H1 (cell line): ENCODE data around the gene SOHLH2. TPM values are rescaled to one million over a fixed set of nuclear protein-coding genes. Genes with fewer than 3 reads are reported as not detected.

Source experiments
- CTCF ChIA-PET: fragments of 300-600 bp; sonication (Branson Sonifier 250); formaldehyde crosslinking; loops from one replicate; lab custom pipeline; 2021; ENCODE audit not compliant: partially characterized antibody; lab: Charles Lee
- POLR2A ChIA-PET: fragments of 300-600 bp; sonication (Branson Sonifier 250); formaldehyde crosslinking; loops from one replicate; lab custom pipeline; 2021; ENCODE audit warnings: inconsistent platforms; ENCODE audit not compliant: partially characterized antibody; lab: Charles Lee
- DNase-seq, 2 experiments: peaks; one replicate each; pipeline versions ENCODE4 v3.0.0 to v3.0.0-alpha.2; 2010 to 2022; ENCODE audit warnings: low spot score in 2 of 2, low read depth in 1 of 2, mixed read lengths in 1 of 2
- FAIRE-seq: peaks from 2 replicates; lab custom pipeline; 2011; peaks lifted over from hg19 to GRCh38; lab: Jason Lieb, UNC
- H2AFZ ChIP-seq: 2 replicates; pipeline ENCODE4 v1.8.1; 2012; ENCODE audit warnings: low read length, inconsistent platforms
- H2AK5ac ChIP-seq: 2 replicates; pipeline ENCODE4 v1.6.1; 2013; ENCODE audit warnings: low read depth, low read length
- H2BK120ac ChIP-seq: replicated peaks from 2 replicates; pipeline ENCODE3; 2013; ENCODE audit warnings: low read depth, low read length, inconsistent platforms
- H2BK12ac ChIP-seq: 2 replicates; pipeline ENCODE4 v1.6.1; 2013; ENCODE audit warnings: low read depth, low read length
- H2BK15ac ChIP-seq: 2 replicates; pipeline ENCODE4 v1.6.1; 2013; ENCODE audit warnings: low read length
- H2BK20ac ChIP-seq: 2 replicates; pipeline ENCODE4 v1.6.1; 2013; ENCODE audit warnings: low read length
- H2BK5ac ChIP-seq: 2 replicates; pipeline ENCODE4 v1.6.1; 2013; ENCODE audit warnings: low read depth, low read length
- H3K14ac ChIP-seq: 2 replicates; pipeline ENCODE4 v1.6.1; 2013; ENCODE audit warnings: inconsistent platforms; ENCODE audit not compliant: insufficient read length
- H3K18ac ChIP-seq: 2 replicates; pipeline ENCODE4 v1.6.1; 2013; ENCODE audit warnings: low read length; ENCODE audit errors: extremely low read depth
- H3K23ac ChIP-seq: 2 replicates; pipeline ENCODE4 v1.6.1; 2013; ENCODE audit warnings: inconsistent platforms; ENCODE audit not compliant: insufficient read length
- H3K23me2 ChIP-seq: 2 replicates; pipeline ENCODE4 v1.6.1; 2013; ENCODE audit warnings: low read depth, low read length
- H3K27ac ChIP-seq: 2 replicates; pipeline ENCODE4 v1.6.1; 2011; ENCODE audit warnings: low read depth, low read length, inconsistent platforms
- H3K27me3 ChIP-seq, 4 experiments: replicated peaks in 1 of 4; 1 replicate in 1 of 4; 2 replicates in 3 of 4; pipeline versions ENCODE4 v1.6.1 to v1.8.1; 2011 to 2013; ENCODE audit warnings: low read length in 3 of 4, mild to moderate bottlenecking in 3 of 4, inconsistent platforms in 2 of 4, mixed read lengths in 2 of 4, moderate library complexity in 1 of 4; ENCODE audit not compliant: control insufficient read depth in 3 of 4, insufficient read depth in 3 of 4; ENCODE audit errors: extremely low read depth in 1 of 4
- H3K36me3 ChIP-seq, 4 experiments: 2 replicates each; pipeline versions ENCODE4 v1.6.1 to v1.8.1; 2011 to 2013; ENCODE audit warnings: mild to moderate bottlenecking in 4 of 4, low read length in 3 of 4, moderate library complexity in 2 of 4, control low read depth in 1 of 4, inconsistent platforms in 1 of 4; ENCODE audit not compliant: insufficient read depth in 4 of 4, control insufficient read depth in 2 of 4
- H3K4ac ChIP-seq: replicated peaks from 2 replicates; pipeline ENCODE3; 2013; ENCODE audit warnings: low read length, low read depth, mixed read lengths, inconsistent platforms; ENCODE audit not compliant: insufficient read length
- H3K4me1 ChIP-seq, 4 experiments: replicated peaks in 1 of 4; 1 replicate in 1 of 4; 2 replicates in 3 of 4; pipeline versions ENCODE4 v1.6.1 to v1.8.1; 2011 to 2013; ENCODE audit warnings: low read length in 3 of 4, inconsistent platforms in 2 of 4, mixed read lengths in 1 of 4; ENCODE audit not compliant: insufficient read depth in 4 of 4, control insufficient read depth in 3 of 4
- H3K4me2 ChIP-seq, 2 experiments: 2 replicates each; pipeline versions ENCODE4 v1.6.1 to v1.8.1; 2011 to 2013; ENCODE audit warnings: low read depth in 2 of 2, low read length in 2 of 2, control low read depth in 1 of 2, inconsistent platforms in 1 of 2, mild to moderate bottlenecking in 1 of 2; ENCODE audit not compliant: insufficient read depth in 1 of 2
- H3K4me3 ChIP-seq, 4 experiments: fragments of 200-600, 300-600 bp in 1 of 4; sonication (generic), shearing (Covaris generic), sonication (Bioruptor Twin) in 1 of 4; 2 replicates each; pipeline versions ENCODE4 v1.5.1 to v1.8.1; 2011 to 2016; ENCODE audit warnings: low read length in 4 of 4, low read depth in 3 of 4, control low read depth in 2 of 4, inconsistent platforms in 2 of 4, mild to moderate bottlenecking in 2 of 4, mixed read lengths in 1 of 4, moderate library complexity in 1 of 4; ENCODE audit not compliant: insufficient read depth in 2 of 4; ENCODE audit errors: extremely low read depth in 1 of 4
- H3K56ac ChIP-seq: replicated peaks from 2 replicates; pipeline ENCODE3; 2013; ENCODE audit warnings: low read depth, mild to moderate bottlenecking, mixed read lengths, low read length, inconsistent platforms; ENCODE audit not compliant: insufficient read length
- H3K79me1 ChIP-seq: 2 replicates; pipeline ENCODE4 v1.6.1; 2013; ENCODE audit warnings: low read depth, low read length, control low read depth
- H3K79me2 ChIP-seq, 2 experiments: 2 replicates each; pipeline versions ENCODE4 v1.6.1 to v1.8.1; 2012 to 2013; ENCODE audit warnings: low read length in 2 of 2, mild to moderate bottlenecking in 2 of 2, inconsistent platforms in 1 of 2; ENCODE audit not compliant: insufficient read depth in 2 of 2, control insufficient read depth in 1 of 2
- H3K9ac ChIP-seq, 4 experiments: replicated peaks in 1 of 4; 1 replicate in 1 of 4; 2 replicates in 3 of 4; pipeline versions ENCODE4 v1.6.1 to v1.8.1; 2011 to 2013; ENCODE audit warnings: low read depth in 3 of 4, low read length in 3 of 4, control low read depth in 2 of 4, mild to moderate bottlenecking in 2 of 4, moderate library complexity in 2 of 4, inconsistent platforms in 1 of 4; ENCODE audit errors: extremely low read depth in 1 of 4
- H3K9me3 ChIP-seq, 2 experiments: 2 replicates each; pipeline versions ENCODE4 v1.6.1 to v1.8.1; 2012 to 2013; ENCODE audit warnings: mild to moderate bottlenecking in 2 of 2, moderate library complexity in 2 of 2, control low read depth in 1 of 2, inconsistent platforms in 1 of 2, low read depth in 1 of 2, low read length in 1 of 2, mixed read lengths in 1 of 2; ENCODE audit not compliant: insufficient read depth in 2 of 2
- H4K20me1 ChIP-seq, 2 experiments: replicated peaks in 1 of 2; 2 replicates each; pipeline versions ENCODE3 to v1.8.1; 2011 to 2013; ENCODE audit warnings: inconsistent platforms in 2 of 2, low read length in 2 of 2, mild to moderate bottlenecking in 1 of 2; ENCODE audit not compliant: insufficient read depth in 2 of 2, control insufficient read depth in 1 of 2
- H4K5ac ChIP-seq: 2 replicates; pipeline ENCODE4 v1.6.1; 2013; ENCODE audit warnings: low read length, low read depth, mixed read lengths, inconsistent platforms; ENCODE audit not compliant: insufficient read length
- H4K8ac ChIP-seq: 2 replicates; pipeline ENCODE4 v1.8.0; 2013; ENCODE audit warnings: mild to moderate bottlenecking, moderate library complexity, low read length, inconsistent platforms; ENCODE audit not compliant: insufficient read depth; ENCODE audit errors: extremely low read depth
- H4K91ac ChIP-seq: replicated peaks from 2 replicates; pipeline ENCODE3; 2013; ENCODE audit warnings: low read length, mixed read lengths, inconsistent platforms; ENCODE audit not compliant: insufficient read length
- BRCA1 ChIP-seq: IDR thresholded peaks from 2 replicates; pipeline ENCODE4 v1.6.1; 2012; ENCODE audit warnings: low read depth, low read length, improper control_type of control experiment
- CBX8 ChIP-seq: fragments of 300-800, 300-1000 bp; sonication (generic); IDR thresholded peaks from 2 replicates; pipeline ENCODE4 v1.7.1; 2016; ENCODE audit warnings: low read depth, low read length, borderline replicate concordance
- EP300 ChIP-seq, 2 experiments: IDR thresholded peaks; 1 replicate in 1 of 2; 2 replicates in 1 of 2; pipeline ENCODE4 v1.6.1; 2011 to 2012; ENCODE audit warnings: low read depth in 2 of 2, low read length in 2 of 2, mild to moderate bottlenecking in 2 of 2, borderline replicate concordance in 1 of 2, inconsistent platforms in 1 of 2, moderate library complexity in 1 of 2
- GTF2F1 ChIP-seq: IDR thresholded peaks from 2 replicates; pipeline ENCODE4 v1.6.1; 2012; ENCODE audit warnings: low read depth, low read length, improper control_type of control experiment, borderline replicate concordance
- POLR2AphosphoS5 ChIP-seq: IDR thresholded peaks from 2 replicates; pipeline ENCODE4 v1.6.1; 2011; ENCODE audit warnings: low read depth, low read length
- RAD21 ChIP-seq, 2 experiments: IDR thresholded peaks in 1 of 2; conservative IDR thresholded peaks in 1 of 2; 2 replicates each; pipeline ENCODE4 v1.6.1; 2011; ENCODE audit warnings: low read depth in 2 of 2, low read length in 2 of 2, improper control_type of control experiment in 1 of 2, inconsistent platforms in 1 of 2, mild to moderate bottlenecking in 1 of 2, moderate library complexity in 1 of 2
- SIRT6 ChIP-seq: IDR thresholded peaks from one replicate; pipeline ENCODE4 v1.7.1; 2012; ENCODE audit warnings: low read length, inconsistent platforms
- SIX5 ChIP-seq: IDR thresholded peaks from 2 replicates; pipeline ENCODE4 v1.6.1; 2011; ENCODE audit warnings: mild to moderate bottlenecking, low read depth, low read length
- SP4 ChIP-seq: IDR thresholded peaks from 2 replicates; pipeline ENCODE4 v1.6.1; 2012; ENCODE audit warnings: low read length, inconsistent platforms
- polyA plus RNA-seq, 7 experiments: library from polyadenylated mRNA; depleted of rRNA in 3 of 7; stranded (reverse) in 5 of 7; unstranded in 2 of 7; fragments of >200 nt in 5 of 7; fragments of 200-250 nt in 2 of 7; gene quantifications; 1 replicate in 5 of 7; 2 replicates in 1 of 7; 4 replicates in 1 of 7; pipeline versions ENCODE4 v1.2.1 to v1.2.3, GENCODE V29; 2011 to 2013; ENCODE audit warnings: missing spikeins in 2 of 7, mixed read lengths in 2 of 7
- total RNA-seq: library from RNA; stranded (reverse); fragmentation: NEBNext Ultra II Directional; extraction: Animal tissue kit (Norgen Biotek cat#: 25700); gene quantifications from 2 replicates; pipeline ENCODE4 v1.2.1, GENCODE V29; 2021
- TF ChIP-seq, protein P1 (sequence below): IDR thresholded peaks from 2 replicates; pipeline ENCODE4 v1.6.1; 2011; ENCODE audit warnings: low read length, improper control_type of control experiment
- TF ChIP-seq, protein P2 (sequence below), 3 experiments: IDR thresholded peaks; 1 replicate in 2 of 3; 2 replicates in 1 of 3; pipeline versions ENCODE4 v1.5.1 to v1.6.1; 2011; ENCODE audit warnings: low read length in 3 of 3, mild to moderate bottlenecking in 3 of 3, inconsistent platforms in 2 of 3, low read depth in 1 of 3, moderate library complexity in 1 of 3; ENCODE audit not compliant: insufficient read depth in 1 of 3; ENCODE audit errors: control extremely low read depth in 1 of 3

SOHLH2 gene
- total and polyA plus RNA-seq, 2 of the 8 experiments (the other 6 are each of a cell fraction or from before 2014, with no cell fraction given), result 6.8 to 10.3 TPM

DNA sequence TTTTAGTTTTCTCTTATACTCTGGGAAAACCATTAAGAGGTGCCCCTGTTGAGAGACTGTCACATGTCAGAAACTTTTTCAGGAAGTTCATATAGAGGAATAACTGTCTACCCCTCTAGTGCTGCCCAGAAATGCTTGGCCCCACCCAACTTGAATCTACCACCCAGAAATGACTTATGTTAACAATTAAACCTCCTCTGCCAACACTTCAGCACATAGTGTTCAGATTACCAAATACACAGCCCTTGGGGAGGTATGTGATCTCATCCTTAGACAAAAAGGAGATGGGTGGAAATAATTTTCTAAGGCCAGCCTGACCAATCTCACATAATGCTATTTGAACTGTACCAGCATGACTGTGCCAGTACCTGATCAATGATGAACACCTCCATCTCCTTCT lies 47.6 kb upstream of the SOHLH2 start:
- Histone ChIP-seq H4K20me1 (no peaks in the 10 kb centered on the region), H3K79me1 (no peaks in the 10 kb centered on the region), H3K27me3 (no peaks in the 10 kb centered on the region), H2BK5ac (no peak overlapping the region), H3K23ac (no peak overlapping the region), H2AFZ (no peak overlapping the region), H4K91ac (no peak overlapping the region), H3K4me3 (no peak overlapping the region), H3K4me2 (no peak overlapping the region), H3K18ac (no peak overlapping the region), H3K23me2 (no peaks in the 10 kb centered on the region), H3K14ac (no peak overlapping the region), H4K8ac (no peak overlapping the region), H3K9me3 (peaks cover 0 to 3% of the 10 kb centered on the region in 2 experiments; a peak in 2 of 4 replicates), H2BK20ac (no peak overlapping the region), H2BK120ac (no peak overlapping the region), H3K56ac (no peak overlapping the region), H2AK5ac (no peak overlapping the region), H2BK12ac (no peak overlapping the region), H3K4me1 (peaks cover 0 to 4% (median 0%) of the 10 kb centered on the region in 4 experiments; a peak in 2 of 7 replicates), H3K4ac (no peak overlapping the region), H2BK15ac (no peak overlapping the region), H3K9ac (no peak overlapping the region), H4K5ac (no peak overlapping the region), H3K27ac (no peak overlapping the region), H3K79me2 (no peaks in the 10 kb centered on the region; a peak in 1 of 4 replicates), H3K36me3 (peaks cover 0 to 3% (median 0%) of the 10 kb centered on the region in 4 experiments; a peak in 1 of 8 replicates)
- DNase-seq, result no peak
- FAIRE-seq, result no peak
- POLR2A ChIA-PET, result no interaction called here
- CTCF ChIA-PET, result interaction anchor here (0.7 to 4.1 kb wide), 6 partner anchors 10 to 284 kb away, joined by 3 to 21 read pairs (median 4); no protein-coding TSS in a partner anchor
- TF ChIP-seq BRCA1, result no peak
- TF ChIP-seq SIRT6, result no peak
- TF ChIP-seq, protein P1, sequence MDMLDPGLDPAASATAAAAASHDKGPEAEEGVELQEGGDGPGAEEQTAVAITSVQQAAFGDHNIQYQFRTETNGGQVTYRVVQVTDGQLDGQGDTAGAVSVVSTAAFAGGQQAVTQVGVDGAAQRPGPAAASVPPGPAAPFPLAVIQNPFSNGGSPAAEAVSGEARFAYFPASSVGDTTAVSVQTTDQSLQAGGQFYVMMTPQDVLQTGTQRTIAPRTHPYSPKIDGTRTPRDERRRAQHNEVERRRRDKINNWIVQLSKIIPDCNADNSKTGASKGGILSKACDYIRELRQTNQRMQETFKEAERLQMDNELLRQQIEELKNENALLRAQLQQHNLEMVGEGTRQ, result no peak
- TF ChIP-seq RAD21 (IDR thresholded peaks at IDR 0.05 in 1 of 2, conservative IDR thresholded peaks at IDR 0.05 in 1 of 2; ENCODE audit: low read depth in 2 of 2, low read length in 2 of 2), result no peak
- no peak for TF ChIP-seq SP4
- no peak for TF ChIP-seq EP300 (IDR thresholded peaks at IDR 0.05; ENCODE audit: borderline replicate concordance in 1 of 2, low read depth in 2 of 2, low read length in 2 of 2)
- no peak for TF ChIP-seq GTF2F1
- TF ChIP-seq, protein P2, sequence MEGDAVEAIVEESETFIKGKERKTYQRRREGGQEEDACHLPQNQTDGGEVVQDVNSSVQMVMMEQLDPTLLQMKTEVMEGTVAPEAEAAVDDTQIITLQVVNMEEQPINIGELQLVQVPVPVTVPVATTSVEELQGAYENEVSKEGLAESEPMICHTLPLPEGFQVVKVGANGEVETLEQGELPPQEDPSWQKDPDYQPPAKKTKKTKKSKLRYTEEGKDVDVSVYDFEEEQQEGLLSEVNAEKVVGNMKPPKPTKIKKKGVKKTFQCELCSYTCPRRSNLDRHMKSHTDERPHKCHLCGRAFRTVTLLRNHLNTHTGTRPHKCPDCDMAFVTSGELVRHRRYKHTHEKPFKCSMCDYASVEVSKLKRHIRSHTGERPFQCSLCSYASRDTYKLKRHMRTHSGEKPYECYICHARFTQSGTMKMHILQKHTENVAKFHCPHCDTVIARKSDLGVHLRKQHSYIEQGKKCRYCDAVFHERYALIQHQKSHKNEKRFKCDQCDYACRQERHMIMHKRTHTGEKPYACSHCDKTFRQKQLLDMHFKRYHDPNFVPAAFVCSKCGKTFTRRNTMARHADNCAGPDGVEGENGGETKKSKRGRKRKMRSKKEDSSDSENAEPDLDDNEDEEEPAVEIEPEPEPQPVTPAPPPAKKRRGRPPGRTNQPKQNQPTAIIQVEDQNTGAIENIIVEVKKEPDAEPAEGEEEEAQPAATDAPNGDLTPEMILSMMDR (IDR thresholded peaks at IDR 0.05; ENCODE audit: control extremely low read depth in 1 of 3, insufficient read depth in 1 of 3, low read depth in 1 of 3, low read length in 3 of 3), result no peak
- TF ChIP-seq CBX8, result no peak
- no peak for TF ChIP-seq SIX5
- TF ChIP-seq POLR2AphosphoS5, result no peak
